Nucleus accumbens (tissue), 56 donors: ENCODE measurements around the gene GRK5.
A peak's percentile ranks its signal among the peaks of the same experiment; 100 is the strongest.

Experiments
- DNase-seq, 56 donors: peaks; one replicate each; lab custom pipeline; 2025; lab: John Stamatoyannopoulos, UW

Gene GRK5

DNA sequence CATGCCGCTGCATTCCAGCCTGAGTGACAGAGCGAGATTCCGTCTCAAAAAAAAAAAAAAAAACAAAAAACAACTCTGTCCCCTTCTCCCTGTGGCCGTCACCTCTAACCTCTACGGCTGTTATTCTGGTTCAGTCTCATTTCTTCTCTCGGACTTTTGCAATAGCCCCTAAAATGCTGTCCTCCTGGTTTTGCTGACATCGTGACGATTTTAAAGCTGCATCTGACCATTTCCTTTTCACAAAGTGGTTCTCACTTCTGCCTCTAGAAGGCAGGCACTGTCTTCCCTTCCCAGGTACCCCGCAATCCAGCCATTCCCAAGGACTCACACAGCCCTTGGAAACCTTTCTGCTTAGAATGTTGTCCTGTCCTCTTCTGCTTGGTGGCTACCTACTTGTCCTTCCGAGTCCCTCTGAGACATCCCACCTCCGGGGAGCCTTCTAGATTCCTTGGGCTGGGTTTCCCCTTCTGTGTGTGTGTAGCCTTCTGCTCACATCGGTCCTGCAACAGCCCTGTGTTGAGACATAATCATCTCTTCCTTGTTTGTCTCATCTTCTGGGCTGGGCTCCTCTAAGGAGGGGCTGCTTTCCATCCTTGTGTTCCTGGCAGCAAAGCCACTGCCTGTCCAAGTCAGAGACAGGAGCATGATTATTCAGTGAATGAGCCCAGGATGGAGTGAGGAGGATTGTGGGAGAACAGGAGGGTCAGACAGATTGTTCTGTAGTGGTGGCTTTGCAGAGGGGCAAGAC is 83.1 kb downstream of the GRK5 start:
- no peak for DNase-seq

DNA sequence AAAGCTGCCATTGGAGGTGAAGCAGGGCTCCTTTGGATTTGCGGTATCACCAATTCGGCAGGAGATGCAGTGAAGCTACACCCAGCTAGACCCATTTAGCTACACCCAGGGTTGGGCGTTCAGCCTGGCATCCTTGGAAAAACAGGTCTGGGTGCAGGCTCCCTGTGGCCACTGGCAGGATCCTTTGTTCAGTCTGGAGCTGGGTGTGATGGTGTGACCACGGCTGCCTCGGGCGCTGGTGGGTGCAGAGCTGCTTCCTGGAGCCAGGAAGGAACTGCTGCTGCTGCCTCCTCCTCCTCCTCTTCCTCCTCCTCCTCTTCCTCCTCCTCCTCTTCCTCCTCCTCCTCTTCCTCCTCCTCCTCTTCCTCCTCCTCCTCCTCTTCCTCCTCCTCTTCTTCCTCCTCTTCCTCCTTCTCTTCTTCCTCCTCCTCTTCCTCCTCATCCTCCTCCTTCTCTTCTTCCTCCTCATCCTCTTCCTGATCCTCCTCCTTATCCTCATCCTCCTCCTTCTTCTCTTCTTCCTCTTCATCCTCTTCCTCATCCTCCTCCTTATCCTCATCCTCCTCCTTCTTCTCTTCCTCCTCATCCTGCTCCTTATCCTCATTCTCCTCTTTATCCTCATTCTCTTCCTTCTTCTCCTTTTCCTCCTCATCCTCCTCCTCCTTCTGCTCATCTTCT is 84.0 kb downstream of the GRK5 start:
- DNase-seq: no peak

DNA sequence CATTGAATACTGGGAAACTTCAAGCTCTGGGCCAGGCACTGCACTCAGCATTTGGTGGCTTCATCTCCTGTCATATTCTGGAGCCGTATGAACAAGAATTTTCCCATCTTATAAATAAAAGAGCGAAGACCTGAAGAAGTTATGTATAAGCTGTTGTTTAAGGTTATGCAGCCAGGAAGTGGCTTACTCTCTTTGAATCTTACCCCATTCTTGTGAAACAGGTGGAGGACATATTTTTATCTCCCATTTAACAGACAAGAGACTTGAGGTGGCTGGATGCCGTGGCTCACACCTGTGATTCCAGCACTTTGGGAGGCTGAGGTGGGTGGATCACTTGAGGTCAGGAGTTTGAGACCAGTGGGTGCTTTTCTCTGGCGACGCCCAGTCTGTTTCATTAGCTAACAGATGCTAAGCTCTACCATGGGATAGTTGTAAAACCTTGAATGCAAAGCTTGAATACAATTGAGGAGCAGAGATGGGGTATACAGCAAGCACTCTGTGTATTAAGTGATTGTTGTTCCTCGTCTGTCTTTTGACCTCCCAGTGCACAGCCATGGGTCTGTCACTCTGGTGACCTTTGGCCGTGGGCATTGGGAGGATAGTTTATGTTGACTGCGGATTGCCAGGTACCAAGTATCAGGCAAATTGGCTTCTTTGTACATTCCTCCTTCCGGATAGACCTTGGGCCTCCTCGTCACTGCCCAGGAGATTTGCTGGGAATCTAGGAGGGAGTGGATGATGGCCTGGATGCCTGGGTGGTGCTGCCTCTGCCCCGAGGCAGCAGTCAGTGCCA is 85.8 kb downstream of the GRK5 start:
- DNase-seq: no peak

DNA sequence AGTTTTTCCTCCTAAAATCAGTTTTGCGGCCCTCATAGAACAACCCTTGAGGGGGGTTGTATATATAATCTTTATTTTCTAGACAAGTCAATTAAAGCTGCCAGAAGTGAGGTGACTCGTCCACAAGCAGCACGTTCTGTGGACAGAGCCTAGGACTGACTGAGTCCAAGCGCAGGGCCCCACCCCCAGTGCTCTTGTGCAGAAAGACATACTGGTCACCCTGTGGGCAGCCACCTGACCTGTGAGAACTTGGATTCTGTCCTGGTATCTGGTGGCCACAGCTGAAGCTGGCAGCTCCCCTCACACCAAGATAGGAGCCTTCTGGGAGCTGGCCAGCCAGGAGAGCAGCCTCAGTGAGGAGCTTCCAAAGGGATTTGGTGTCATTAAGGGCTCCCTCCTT is 89.3 kb downstream of the GRK5 start:
- no peak for DNase-seq

DNA sequence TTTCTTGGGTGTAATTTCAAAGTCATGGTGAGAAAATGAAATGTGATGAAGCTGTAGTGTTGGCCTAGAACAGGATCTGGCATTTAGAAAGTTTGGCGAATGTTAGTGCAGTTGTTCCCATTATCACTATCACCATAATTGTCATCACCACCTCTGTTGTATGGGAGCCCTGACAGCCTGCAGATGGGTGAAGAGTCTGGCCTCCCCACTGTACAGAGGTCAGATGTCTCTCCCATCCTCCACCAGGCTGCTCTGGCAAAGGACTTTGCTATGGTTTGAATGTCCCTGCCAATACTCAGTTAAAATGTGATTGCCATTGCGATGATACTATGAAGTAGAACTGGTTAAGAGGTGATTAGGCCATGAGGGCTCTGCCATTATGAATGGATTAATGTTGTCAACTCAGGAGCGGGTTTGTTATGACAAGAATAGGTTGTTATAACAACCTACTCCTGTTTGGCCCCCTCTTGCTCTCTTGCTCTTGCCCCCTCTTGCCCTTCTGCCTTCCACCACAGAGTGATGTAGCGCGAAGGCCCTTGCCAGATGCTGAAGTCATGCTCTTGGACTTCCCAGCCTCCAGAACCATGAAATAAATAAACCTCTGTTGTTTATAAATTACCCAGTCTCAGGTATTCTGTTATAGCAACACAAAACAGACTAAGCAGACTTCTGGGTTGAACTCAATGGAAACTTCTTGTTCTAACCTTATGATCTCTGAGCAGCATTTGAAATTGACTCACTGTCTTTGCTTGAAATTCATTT is 90.0 kb downstream of the GRK5 start:
- DNase-seq: no peak

DNA sequence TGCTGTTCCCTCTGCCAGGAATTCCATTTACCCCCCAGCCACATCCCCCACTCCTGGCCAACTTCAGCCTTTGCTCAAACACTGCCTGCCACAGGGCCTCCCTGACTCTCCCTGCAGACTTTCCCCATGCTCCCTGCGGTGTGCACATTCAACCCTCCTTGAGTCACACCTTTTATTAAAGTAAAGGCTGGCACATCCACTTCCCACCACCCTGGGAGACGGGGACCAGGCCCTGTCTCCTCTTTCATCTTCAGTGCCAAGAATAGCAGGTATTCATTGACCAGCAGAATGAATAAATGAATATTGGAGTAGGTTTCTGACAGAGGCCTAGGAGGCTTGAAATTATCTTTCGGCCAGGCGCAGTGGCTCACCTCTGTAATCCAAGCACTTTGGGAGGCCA is 91.4 kb downstream of the GRK5 start:
- DNase-seq: no peak

DNA sequence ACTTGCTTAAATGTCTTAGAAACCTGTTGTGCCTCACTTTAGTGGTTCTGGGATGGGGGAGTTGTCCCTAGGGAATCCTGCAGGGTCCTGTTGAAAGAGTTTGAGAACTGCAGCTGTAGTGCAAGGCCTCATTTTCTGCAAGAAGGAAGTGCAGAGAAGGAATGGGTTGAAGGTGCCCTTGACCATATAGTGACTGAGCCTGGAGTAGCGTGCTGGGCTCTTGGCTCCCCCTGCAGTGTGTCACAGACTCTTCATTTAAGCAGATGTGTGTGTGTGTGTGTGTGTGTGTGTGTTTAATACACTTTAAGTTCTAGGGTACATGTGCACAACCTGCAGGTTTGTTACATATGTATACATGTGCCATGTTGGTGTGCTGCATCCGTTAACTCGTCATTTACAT is 92.2 kb downstream of the GRK5 start:
- no peak for DNase-seq

DNA sequence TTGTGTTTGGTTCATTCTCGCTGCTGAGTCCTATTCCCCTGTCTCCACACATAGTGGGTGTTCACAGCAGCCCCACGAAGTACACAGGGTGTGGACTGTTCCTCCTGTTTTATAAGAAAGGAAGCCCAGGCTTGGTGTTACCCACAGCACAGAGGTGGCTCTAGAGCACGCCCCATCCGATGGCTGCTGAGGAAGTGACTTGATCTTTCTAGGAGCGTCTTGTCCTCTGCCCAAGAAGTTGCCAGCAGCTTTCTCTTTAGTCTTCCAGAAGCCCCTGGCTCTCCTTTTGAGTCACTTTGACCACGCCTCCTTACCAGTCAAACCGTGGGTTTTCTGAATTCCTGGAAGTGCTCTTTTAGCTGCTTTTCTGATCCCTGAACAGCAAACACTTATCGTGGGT is 94.0 kb downstream of the GRK5 start:
- no peak for DNase-seq

DNA sequence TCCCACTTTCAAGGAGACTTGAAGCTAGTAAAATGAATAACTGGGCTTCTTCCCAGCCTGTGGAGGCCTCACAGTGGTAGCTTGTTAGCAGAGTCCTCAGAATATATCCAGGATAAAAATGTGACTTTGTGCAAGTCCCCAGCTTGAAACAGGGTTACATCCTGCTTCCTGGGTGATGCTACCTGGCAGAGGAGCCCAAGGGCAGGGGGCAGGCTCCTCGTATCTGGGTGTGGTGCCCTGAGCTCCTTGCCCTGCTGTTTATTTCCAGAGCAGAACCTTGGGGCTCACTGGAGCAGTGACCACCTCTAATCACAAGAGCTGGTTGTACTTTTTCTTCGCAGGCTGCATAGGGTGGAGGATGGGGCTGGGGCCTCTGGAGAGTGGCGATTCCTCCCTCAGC is 94.8 kb downstream of the GRK5 start:
- no peak for DNase-seq

DNA sequence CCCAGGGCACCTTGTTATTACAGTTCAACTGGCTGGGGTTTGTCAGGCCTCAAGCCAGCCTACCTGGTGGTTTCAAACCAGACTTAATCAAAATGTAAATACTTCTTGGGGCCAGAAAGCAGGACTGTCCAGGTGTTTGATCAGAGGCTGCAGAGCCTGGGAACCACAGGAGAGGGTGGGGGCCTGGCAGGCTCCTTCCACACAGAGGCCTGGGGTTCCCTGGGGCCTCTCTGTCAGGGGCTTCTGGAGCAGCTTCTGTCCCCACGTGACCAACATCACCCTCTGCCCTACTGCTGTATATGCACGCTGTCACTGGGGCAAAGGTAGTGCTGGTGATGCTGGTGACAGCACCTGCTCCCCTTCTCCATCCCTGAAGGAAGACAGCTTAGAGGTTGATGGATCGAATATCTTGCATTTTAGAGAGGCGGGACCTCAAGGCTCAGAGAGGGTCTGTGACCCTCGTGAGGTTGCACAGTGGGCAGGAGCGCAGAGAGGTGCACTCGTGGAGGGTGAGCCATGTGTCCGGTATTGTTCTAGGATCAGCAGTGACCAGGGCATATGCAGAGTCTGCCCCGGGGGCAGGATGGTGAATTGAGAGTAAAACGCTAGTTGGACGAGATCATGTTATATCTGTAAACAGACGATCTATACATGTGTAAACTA is 95.4 kb downstream of the GRK5 start:
- DNase-seq: no peak

DNA sequence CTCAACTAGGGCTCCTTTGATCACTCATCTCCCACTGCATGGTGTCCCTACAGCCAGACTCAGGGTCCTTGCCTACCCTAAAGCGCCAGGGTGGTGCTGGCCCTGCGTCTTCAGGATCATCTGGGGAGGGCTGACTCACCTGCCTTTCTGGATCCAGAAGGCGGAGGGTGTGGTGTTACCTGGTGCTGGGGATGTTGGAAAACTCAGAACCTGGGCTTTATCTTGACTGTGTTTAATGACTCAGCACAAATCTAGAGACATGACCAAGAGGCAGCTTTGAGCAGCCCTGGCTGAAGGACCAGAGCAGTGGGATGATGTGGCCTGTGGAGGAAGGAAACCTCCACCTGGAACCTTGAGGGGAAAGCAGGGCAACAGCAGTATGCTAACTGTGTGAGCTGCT is 96.5 kb downstream of the GRK5 start:
- DNase-seq: peak in 1 of 56 donors; percentile 11

DNA sequence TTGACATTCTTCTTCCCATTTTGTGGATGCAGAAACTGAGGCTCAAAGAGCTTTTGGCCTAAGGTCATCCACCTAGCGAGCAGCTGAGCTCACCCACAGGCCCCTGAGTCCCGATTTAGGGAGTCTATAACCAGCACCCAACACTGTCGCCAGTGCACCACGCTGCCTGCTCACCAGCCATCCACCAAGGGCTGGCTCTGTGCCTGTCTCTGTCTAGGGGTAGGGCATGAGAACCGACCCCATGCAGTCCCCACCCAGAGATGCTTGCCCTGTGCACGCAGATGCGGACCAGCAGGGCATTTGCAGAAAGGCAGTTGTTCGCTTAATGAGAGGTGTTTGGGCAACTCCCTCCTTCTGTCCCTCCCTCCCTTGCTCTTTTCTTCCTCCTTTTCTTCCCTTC is 97.2 kb downstream of the GRK5 start:
- DNase-seq: no peak

DNA sequence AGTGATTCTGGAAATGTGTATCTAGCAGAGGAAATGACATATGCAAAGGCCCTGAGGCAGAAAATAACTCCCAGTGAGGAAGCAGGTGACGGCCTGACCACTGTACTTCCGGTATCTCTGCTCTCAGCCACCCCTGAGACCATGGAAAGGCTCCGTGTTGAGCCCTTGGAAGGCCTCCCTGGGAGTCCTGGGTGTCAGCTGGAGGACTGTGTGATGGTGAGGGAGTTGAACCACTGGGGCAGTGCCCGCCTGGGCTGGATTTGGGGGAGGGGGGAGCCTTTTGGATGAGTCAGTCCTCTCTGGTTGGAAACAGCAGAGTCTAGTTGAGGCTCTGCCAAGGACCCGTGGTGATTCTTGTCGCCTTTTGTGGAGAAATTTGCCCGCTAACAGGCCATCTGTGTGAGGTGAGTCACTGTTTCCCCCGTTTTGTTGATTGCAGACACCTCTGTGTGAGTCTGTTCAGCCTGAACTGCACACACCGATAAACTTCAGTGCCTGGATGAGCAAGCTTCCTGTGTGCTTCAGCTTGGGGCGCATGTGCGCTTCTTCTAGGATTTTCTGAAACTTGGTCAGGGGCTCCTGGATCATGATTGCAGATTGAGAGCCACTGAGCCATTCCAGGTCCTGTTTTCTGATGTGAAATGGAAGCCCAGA is 98.6 kb downstream of the GRK5 start:
- peak in 3 of 56 donors; percentile 12 to 36 (median 14) for DNase-seq

DNA sequence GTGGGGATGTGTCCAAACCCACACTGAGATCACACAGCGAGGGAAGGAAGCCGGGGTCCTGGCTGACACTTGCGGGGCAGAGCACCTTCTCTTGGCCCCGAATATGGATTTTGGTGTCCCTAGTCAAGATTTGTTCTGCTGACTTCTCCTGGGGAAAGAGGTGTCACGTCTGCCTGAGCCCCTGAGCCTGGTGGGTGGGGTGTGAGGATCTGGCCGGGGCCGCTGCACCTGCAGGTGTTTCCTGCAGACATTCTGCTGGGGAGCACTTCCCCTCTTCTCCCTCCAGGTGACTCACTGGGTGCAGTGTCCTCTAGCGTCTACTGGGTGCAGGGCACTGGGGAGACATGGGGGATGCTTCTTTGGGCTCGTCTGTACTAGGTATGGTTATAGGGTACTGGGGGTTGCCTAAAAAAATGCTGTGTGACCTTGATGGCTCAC is 99.2 kb downstream of the GRK5 start:
- DNase-seq: no peak

DNA sequence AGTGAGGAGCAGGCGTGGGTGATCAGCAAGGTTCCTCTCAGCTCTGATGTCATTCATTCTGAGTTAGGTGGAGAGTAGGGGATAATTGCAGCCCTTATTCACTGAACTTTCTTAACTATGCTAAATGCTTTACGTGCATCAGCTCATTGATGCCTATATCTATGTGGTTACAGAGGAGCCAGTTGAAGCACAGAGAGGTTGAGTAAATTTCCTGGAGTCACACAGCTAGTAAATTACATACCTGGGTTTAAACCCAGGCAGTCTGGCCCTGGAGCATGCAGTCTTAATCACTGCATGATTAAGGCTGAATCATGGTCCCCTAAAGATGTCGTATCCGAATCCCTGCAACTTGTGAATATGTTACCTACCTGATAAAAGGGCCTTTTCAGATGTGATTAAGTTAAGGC is 99.6 kb downstream of the GRK5 start:
- DNase-seq: no peak

DNA sequence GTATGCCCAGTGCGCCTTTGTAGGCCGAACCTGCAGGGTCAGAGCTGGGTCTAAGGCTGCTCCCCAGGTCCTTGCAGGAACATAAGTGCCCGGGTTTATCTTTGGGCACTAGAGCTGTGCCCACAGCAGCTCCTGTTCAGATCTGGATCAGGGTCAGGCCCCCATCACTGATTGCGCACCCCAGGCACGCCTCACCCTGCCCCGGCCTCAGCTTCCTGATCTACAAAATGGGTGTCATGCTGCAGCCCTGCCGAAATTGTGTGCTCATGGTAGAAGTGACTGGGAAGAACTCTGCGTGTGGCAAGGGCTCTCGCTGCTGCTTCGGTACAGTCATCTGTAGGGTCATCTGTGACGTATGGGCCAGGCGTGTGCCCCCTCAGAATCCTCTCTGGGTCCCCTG is 100.7 kb downstream of the GRK5 start:
- no peak for DNase-seq

DNA sequence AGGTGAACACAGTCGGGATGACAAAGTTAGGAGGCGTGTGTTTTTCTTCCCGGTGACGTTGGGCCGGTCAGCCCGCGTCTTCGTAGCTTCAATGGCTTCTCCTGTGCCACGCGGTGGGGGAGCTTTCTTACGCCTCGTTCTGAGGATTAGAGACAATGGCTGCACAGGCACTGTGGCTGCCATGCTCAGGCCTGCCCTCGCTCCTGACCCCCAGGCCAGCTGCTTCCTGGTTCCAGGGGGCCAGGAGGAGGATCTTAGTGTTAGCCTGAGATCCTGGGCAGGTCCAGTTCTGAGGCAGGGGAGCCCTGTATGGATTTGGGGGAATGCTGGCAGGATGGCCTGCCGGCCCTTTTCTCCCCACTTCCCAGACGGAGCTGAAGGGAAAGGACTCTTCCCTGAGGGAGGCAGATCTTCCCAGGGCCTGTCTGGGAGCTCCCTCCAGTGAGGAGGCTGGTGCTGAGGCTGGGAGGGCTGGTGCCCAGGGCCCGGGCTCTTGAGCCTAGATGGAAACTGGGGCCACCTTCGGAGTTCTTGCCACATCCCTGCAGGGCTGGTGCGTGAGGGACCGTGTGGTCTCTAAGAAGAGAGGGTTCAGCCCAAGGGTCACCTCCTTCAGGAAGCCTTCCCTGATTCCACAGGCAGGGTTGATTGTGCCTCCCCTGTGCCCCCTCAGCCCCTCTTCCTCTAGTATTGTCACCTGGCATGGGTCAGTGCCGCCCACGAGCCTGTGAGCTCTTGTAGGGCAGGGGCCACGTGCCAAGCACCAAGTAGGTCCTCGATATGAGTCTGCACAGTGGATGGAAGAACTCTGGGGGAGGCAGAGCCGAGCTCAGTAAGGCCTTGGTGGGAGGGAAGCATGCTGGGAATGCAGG is 101.4 kb downstream of the GRK5 start:
- no peak for DNase-seq

DNA sequence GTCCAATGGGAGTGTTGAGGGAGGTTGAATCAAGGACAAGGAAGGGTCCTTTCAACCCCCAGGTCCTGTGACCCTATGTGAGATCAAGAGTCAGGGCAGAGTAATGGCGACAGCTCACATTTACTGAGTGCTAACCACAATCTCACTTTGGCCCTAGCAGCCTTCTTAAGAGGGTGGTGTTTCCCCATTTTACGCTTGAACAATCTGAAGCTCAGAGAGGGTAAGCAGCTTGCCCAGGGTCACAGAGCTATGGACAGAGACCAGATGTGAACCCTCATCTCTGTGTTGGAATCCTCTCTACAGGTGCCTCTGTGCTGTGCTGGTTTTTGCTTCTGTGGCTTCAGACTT is 102.0 kb downstream of the GRK5 start:
- no peak for DNase-seq

DNA sequence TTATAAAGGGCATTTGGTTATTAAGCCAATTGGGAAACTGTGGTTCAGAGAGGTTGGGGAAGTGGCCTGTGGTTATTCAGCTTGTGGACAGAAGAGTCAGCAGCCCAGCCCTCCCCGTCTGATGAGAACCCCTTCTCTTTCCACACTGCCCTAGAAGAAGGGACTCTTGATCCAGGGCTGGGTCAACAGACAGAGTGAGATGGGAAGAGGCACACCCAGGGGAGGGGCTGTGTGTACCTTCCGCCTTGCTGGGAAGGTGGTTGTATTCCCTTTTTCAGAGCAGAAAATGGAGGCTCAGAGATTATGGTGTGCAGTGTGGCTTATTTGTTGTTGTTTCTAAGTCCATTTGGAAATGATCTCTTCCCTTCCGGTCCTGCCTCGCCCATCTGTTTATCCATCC is 103.4 kb downstream of the GRK5 start:
- no peak for DNase-seq
